Coronary artery (tissue), 2 donors: ENCODE measurements around the gene GABBR2.

Experiments used
- DNase-seq: peaks from one replicate; pipeline ENCODE4 v3.0.0-alpha.2; 2017; ENCODE audit warnings: low spot score
- H3K27ac ChIP-seq, 2 donors: fragments of 200-600 bp; sonication (generic); one replicate each; pipeline ENCODE4 v1.5.1; 2016 to 2019
- H3K4me3 ChIP-seq: fragments of 200-600 bp; sonication (generic); 2 replicates; pipeline ENCODE4 v1.5.1; 2016; ENCODE audit warnings: mild to moderate bottlenecking, moderate library complexity
- CTCF ChIP-seq: fragments of 200-600 bp; sonication (generic); IDR thresholded peaks from one replicate; pipeline ENCODE4 v1.5.1; 2019; ENCODE audit warnings: antibody characterized with exemption

Gene GABBR2

GRCh38 chr9:98708933-98709911, at the start of gene GABBR2:
Gene GABBR2 (minus strand): TSS chr9:98708935. CDS start chr9:98708737, 198 bp downstream.
- no peak within 1 kb of the TSS for H3K27ac ChIP-seq
- H3K4me3 ChIP-seq, result peak within 1 kb of the TSS; percentile 64
- DNase-seq, result no peak
- TF ChIP-seq CTCF, result no peak

GRCh38 chr9:98755006-98755618, 46.4 kb upstream of the GABBR2 start:
- no peak overlapping the region for H3K4me3 ChIP-seq
- no peak for TF ChIP-seq CTCF
- DNase-seq, result no peak

GRCh38 chr9:98751210-98751609, 42.5 kb upstream of the GABBR2 start:
- Histone ChIP-seq H3K4me3 (no peak overlapping the region), H3K27ac (no peak overlapping the region)
- TF ChIP-seq CTCF, result no peak
- no peak for DNase-seq

More at GRCh38 chr9:98755006-98755618, 46.4 kb upstream of the GABBR2 start:
- H3K27ac ChIP-seq, result no peak overlapping the region

GRCh38 chr9:98750364-98751060, 41.8 kb upstream of the GABBR2 start:
- no peak overlapping the region for H3K4me3 ChIP-seq
- TF ChIP-seq CTCF, result no peak
- no peak overlapping the region for H3K27ac ChIP-seq
- no peak for DNase-seq

- DNase-seq, result no peak
- H3K4me3 ChIP-seq, result no peak overlapping the region
- no peak for TF ChIP-seq CTCF
- no peak overlapping the region for H3K27ac ChIP-seq
These were observed 38.7 kb upstream of the GABBR2 start for GRCh38 chr9:98747476-98747875.

GRCh38 chr9:98745470-98745869, 36.7 kb upstream of the GABBR2 start:
- Histone ChIP-seq H3K27ac (no peak overlapping the region), H3K4me3 (no peak overlapping the region)
- no peak for TF ChIP-seq CTCF
- no peak for DNase-seq
